ACHN (cell line): ENCODE data around the gene WFIKKN1.

Experiments
- DNase-seq: peaks from one replicate; pipeline ENCODE4 v3.0.0-alpha.2; 2015
- in situ Hi-C: cut with HindIII; loops from 2 replicates; pipeline ENCODE4 v1.10.0; 2017; ENCODE audit warnings: low sequenced_read_pairs, low pct_ligation_motif_present, low pct_unique_long_range_greater_than_20kb

Gene WFIKKN1

DNA sequence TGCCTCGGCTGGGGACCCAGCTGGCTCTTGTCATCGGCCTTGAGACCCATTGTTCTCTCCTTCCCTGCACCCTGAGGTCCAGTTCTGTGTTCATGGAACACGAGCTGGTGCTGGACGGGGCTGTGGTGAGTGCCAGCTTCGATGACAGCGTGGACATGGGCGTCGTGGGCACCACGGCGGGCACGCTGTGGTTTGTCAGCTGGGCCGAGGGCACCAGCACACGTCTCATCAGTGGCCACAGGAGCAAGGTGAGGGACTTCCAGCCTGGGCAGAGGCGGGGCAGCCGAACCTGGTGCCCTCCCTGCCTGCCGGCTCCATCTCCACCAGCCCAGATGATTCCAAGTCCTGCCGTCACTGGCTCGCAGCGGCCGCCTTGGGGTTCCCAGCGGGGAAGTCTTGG is 31.8 kb downstream of the WFIKKN1 start:
- DNase-seq: no peak
- in situ Hi-C loops: no loop called here

DNA sequence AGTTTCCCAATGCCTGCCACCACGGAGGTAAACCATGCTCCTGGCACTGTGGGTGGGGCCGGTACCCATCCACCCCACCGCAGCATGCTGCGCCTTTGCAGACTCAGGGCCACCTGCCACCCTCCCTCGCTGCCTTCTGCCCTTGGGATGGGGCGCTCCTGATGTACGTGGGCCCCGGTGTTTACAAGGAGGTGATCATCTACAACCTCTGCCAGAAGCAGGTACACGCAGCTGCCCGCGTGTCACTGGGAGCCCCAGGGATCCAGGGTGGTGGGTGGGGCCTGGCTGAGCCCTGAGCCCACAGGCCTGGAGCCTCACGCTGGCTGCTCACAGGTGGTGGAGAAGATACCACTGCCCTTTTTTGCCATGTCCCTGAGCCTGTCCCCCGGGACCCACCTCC is 35.8 kb downstream of the WFIKKN1 start:
- in situ Hi-C loops: no loop called here

DNA sequence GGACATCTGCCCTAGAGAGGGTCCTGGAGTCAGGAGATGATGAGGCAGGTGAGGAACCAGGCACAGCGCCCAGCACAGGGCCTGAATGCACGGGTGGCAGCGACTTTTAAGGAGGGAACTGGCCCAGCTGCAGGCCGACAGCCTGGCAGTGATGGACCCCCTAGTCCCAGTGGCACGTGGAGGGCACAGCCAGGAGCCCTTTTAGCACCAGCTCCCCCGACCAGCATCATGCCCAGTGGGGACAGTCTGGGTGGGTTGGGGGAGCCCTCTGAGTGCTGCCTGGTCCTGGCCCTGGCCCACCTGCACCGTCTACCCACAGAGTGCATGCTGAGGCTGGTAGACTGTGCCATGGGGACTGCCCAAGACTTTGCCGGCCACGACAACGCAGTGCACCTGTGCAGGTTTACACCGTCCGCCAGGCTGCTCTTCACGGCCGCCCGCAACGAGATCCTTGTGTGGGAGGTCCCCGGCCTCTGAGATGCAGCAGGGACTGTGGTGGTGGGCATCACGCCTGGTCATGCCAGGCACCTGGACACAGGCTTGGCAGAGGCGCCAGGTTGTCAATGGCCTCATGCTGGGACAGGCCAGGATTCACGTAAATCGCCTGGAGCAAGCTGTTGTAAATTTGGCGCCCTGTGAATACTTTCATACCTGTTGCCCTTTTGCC is 36.5 kb downstream of the WFIKKN1 start:
- in situ Hi-C loops: no loop called here
- no peak for DNase-seq

More for the DNA sequence above, 35.8 kb downstream of the WFIKKN1 start:
- no peak for DNase-seq

DNA sequence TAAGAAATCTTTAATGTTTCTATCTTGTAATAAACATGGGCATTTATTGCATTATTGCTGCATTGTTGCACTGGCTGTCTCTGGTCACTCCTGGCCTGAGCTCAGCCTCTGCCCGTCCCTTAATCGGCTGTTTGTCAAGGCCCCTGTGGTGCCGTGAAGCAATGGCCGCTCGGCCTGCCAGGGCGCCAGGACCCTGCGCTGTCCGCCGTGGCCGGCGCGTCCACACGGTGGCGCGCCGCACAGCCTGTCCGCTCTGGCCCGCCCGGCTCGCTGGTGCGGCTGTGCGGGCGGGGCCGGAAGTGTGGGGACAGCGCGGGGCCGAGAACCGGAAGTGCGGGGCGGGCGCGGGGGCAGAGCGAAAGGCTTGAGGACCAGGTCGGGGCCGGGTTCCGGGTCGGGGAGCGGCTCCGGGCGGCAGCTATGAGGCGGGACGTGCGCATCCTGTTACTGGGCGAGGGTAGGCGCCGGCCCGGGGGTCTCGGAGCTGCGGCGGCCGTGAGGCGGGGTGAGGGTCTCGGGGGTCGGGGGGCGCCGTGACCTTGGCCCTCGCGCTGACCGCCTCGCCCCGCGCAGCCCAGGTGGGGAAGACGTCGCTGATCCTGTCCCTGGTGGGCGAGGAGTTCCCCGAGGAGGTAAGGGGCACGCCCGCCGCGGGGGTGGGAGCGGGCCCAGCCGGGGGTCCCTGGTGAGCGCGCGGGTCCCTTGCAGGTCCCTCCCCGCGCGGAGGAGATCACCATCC is 37.2 kb downstream of the WFIKKN1 start, which contains the start of gene RHOT2:
Gene RHOT2 (plus strand): TSS at position 353 of the 739 bp plus-strand sequence. CDS start 68 bp downstream, at position 421.
- in situ Hi-C loops: no loop called here
- peak; percentile 96 for DNase-seq

DNA sequence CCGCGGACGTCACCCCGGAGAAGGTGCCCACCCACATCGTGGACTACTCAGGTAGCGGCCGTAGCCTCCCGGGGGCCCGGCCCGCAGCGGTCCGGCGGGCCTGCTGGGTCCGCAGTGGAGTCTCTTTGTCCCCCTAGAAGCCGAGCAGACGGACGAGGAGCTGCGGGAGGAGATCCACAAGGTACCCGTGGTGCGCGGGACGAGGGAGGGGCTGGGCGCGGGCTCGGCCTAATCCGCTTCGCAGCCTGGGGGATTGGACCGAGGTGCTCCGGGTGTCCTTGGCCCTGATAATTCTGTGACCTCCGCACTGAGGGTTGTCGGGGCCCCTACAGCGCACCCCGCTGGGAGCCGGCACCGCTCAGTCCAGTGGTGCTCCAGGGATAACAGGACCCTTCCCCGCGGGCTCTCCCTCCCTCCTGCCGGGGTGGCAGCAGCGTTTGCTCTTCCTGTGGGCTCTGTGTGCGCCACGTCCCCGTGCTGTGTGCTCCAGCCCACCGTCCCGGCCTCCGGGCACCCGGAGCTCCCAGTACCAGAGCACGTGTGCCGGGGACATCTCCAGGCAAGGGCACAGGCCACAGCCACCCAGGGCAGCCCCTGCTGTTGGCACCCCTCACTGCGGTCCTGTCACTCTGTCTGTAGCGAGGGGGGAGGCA is 37.9 kb downstream of the WFIKKN1 start:
- DNase-seq: peak; percentile 29
- in situ Hi-C loops: no loop called here

DNA sequence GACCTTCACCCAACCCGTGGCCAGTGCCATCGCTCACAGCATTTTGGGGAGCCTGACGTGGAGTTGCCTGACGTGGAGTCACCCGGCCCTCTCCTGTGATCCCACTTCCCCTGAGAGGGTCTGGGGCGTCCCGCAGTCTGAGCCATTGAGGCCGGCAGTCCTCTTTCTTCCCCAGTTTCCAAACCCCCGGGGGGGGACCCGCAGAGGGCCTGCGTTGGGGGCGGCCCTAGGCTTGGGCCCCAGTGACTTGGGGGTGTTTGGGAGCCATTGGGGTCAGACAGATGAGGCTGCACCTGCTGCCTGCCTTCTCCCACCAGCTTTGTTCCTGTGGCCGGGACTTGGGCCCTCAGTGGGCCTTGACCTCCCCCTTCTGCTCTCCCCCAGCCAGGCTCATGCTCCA is 38.9 kb downstream of the WFIKKN1 start:
- in situ Hi-C loops: no loop called here
- no peak for DNase-seq

DNA sequence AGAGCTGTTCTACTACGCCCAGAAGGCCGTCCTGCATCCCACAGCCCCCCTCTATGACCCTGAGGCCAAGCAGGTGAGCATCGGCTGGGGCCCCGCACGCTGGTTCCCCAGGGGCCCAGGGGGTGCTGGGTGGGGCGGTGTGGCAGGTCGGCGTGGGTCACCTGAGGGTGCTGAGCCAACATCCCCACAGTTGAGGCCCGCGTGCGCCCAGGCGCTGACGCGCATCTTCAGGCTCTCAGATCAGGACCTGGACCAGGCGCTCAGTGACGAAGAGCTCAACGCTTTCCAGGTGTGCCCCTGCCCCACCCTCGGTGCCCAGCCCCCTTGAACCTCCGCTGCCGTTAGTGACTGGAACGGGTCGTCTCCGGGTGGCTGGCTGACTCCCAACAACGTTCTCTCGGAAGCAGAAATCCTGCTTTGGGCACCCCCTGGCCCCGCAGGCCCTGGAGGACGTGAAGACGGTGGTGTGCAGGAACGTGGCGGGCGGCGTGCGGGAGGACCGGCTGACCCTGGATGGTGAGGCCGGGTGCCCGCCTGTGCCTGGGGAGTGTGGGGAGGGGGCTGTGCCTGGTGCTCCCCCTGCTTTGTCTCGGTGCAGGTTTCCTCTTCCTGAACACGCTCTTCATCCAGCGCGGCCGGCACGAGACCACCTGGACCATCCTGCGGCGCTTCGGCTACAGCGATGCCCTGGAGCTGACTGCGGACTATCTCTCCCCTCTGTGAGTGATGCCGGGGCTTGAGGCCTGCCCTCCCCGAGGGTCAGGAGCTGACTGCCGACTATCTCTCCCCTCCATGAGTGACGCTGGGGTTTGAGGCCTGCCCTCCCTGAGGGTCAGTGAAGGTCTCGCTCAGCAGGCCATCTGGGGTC is 39.9 kb downstream of the WFIKKN1 start:
- in situ Hi-C loops: no loop called here
- no peak for DNase-seq

DNA sequence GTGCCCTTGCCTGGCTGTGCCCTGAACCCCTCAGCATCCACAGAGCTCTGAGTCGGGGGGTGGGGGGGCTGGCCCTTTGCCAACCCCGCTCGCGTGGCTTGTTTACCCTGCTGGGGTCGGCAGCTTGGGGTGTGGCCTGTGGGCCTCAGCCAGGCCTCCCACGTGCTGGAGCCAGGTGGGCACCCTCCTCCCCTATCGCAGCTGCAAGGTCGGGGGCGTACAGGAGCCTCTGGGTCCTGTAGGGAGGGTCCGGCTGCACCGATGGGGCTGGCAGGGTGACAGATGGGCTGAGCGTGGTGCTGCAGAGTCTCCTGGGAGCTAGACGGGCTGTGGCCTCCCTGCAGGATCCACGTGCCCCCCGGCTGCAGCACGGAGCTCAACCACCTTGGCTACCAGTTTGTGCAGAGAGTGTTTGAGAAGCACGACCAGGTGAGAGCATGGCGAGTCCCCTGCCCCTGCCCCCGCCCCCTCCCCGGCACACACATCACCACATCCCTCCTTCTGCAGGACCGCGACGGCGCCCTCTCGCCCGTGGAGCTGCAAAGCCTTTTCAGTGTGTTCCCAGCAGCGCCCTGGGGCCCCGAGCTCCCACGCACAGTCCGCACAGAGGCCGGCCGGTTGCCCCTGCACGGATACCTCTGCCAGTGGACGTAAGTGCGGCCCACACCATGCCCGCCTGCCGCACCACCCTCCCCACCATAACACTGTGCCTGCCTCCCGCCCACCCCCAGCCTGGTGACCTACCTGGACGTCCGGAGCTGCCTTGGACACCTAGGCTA is 40.8 kb downstream of the WFIKKN1 start:
- no peak for DNase-seq
- in situ Hi-C loops: no loop called here

DNA sequence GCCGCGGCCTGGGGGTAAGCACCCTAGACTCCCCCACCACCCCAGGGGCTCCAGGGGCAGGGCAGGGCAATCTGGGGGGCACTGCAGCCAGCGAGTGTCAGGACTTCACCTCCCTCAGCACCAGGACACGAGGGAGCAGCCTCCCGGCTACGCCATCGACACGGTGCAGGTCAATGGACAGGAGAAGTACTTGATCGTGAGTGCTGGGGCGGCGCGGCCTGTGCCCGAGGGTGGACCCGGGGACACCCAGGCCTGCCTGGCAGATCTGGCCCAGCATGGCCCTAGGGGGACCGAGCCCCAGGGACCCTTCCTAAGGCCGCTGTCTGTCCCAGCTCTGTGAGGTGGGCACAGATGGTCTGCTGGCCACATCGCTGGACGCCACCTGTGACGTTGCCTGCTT is 41.6 kb downstream of the WFIKKN1 start:
- DNase-seq: no peak
- in situ Hi-C loops: no loop called here

DNA sequence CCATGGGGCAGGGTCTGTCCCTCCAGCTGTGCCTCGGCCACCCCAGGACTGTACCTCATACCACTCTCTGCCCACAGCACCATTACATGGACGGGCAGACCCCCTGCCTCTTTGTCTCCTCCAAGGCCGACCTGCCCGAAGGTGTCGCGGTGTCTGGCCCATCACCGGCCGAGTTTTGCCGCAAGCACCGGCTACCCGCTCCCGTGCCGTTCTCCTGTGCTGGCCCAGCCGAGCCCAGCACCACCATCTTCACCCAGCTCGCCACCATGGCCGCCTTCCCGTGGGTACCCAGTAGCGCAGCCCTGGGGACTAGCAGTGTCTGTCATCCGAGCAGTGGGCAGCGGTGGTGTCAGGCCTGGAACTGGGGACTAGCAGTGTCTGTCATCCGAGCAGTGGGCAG is 42.1 kb downstream of the WFIKKN1 start:
- DNase-seq: no peak
- in situ Hi-C loops: no loop called here

DNA sequence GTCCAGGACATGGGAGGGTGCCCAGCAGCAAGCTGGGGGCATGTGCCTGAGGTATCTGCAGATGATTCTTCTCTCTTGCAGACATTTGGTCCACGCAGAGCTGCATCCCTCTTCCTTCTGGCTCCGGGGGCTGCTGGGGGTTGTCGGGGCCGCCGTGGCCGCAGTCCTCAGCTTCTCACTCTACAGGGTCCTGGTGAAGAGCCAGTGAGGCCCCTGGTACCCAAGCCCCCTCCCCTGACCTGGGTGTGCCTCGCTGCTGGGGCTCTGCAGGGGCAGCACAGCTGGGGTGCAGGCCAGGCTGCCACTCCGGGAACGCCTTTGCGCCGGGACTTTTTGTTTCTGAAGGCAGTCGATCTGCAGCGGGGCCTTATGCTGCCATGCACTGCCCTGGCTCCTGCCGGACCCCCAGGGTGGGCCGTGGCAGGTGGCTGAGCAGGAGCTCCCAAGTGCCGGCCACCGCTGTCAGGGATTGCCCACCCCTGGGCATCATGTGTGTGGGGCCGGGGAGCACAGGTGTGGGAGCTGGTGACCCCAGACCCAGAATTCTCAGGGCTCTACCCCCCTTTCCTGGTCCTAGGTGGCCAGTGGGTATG is 42.7 kb downstream of the WFIKKN1 start:
- no peak for DNase-seq
- in situ Hi-C loops: no loop called here

DNA sequence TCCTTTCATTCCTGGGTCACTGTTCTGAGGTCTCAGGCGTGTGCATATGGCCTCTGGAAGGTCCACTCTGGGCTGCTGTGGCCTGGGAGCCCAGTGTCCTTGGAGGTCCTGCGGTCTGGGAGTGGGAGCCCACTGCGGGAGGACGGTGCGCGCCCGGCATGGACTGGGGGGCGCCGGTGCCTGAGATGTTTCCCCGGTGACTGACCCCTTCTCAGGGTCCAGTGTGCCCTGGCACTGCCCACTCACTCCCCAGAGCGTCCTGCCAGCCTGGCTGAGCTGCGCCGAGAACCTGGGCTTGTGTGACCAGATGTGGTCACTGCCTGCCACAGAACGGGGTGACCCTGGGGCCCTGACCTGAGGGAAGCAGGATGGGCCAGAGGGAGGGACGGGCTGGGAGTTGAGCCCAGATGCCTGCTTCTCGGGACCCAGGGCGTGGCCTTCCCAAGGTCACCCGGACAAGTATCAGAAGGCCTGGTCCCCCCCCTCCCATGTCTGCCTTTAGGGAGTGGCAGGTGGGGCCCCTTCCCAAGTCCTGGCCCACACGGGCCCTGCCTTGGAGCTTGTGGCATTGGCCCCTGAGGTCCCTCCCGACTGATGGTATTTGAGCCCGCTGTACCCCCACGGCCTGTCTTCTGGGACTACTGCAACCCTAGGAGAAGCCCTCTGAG is 43.6 kb downstream of the WFIKKN1 start:
- DNase-seq: no peak
- in situ Hi-C loops: no loop called here

DNA sequence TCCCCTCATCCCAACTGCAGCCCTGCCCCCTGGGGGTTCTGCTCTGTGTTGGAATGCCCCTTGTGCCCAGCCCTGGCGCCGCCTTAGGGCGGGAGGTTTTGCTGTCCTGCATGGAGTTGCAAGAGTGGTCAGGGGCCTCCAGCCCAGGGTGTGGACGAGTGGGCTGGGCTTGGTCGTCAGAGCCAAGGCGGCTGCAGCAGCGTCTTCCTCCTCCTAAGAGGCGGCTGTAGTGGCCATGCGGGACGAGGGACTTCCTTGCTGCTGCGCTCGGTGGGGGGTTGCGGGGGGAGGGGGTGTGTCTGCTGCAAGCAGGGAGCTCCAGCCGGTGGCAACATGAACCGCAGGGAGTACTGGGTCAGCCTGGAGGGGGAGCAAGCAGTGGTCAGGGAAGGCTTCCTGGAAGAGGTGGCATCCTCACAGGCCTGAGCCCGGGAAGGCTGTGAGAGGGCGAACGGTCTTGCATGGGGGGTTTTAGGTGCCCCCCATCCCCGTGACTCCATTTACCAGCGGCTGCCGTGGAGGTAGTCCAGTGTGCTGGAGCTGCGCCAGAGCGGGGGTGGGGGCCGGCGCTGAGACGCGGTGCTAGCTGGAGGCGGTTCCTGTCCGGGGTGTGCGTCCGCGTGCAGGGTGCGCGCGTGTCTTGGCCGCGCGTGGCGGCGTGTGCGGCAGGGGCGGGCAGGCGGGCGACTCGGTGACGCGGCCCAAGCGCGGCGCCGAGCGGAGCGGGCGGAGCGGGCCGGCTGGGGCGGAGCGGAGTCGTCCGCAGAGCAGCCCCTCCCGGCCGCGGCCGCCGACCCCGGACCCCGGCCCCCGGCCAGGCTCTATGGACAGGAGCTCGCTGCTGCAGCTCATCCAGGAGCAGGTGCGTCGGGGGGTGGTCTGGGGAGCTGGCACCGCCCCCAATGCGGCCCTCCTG is 44.4 kb downstream of the WFIKKN1 start, which contains the start of gene RHBDL1:
Gene RHBDL1 (plus strand): TSS at position 704 of the 916 bp plus-strand sequence. CDS start 120 bp downstream, at position 824.
- in situ Hi-C loops: no loop called here
- peak; percentile 58 for DNase-seq

DNA sequence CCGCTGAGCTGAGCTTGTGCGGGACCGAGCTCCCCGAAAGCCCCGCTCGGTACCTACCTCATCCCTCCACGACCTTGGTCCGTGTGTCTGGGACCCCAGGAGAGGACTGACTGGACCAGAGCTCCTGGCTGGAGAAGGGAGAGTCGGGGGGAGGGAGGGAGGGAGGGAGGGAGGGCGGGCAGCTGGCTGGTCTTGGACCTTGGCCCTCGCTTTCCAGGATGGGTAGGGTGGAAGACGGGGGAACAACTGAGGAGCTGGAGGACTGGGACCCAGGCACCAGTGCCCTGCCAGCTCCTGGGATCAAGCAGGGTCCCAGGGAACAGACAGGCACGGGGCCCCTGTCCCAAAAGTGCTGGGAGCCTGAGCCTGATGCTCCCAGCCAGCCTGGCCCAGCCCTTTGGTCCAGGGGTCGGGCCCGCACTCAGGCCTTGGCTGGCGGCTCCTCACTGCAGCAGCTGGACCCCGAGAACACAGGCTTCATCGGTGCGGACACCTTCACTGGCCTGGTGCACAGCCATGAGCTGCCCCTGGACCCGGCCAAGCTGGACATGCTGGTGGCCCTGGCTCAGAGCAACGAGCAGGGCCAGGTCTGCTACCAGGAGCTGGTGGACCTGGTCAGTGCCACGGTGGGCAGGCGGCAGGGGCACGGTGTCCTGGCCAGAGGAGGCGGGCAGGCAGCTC is 45.2 kb downstream of the WFIKKN1 start:
- in situ Hi-C loops: no loop called here
- no peak for DNase-seq

DNA sequence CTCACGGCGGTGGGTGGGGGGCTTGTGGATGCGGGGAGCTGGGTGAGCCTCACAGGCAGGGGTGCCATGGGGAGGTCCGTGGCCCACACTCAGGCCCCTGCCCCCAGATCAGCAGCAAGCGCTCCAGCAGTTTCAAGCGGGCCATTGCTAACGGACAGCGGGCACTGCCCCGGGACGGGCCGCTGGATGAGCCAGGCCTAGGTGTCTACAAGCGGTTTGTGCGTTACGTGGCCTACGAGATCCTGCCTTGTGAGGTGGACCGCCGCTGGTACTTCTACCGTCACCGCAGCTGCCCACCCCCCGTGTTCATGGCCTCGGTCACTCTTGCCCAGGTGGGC is 45.7 kb downstream of the WFIKKN1 start:
- DNase-seq: no peak

DNA sequence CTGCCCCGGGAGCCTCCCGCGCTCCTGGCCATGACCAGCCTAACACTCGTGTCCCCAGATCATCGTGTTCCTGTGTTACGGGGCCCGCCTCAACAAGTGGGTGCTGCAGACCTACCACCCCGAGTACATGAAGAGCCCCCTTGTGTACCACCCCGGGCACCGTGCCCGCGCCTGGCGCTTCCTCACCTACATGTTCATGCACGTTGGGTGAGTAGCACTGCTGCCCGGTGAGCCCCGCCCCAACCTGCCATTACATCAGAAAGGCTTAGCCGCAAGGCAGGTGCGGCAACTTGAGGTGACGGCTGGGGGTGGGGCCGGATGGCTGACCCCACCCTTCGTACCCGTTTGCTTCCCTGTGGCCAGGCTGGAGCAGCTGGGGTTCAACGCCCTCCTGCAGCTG is 46.1 kb downstream of the WFIKKN1 start:
- DNase-seq: no peak
- in situ Hi-C loops: no loop called here

More for the DNA sequence above, 45.7 kb downstream of the WFIKKN1 start:
- in situ Hi-C loops: no loop called here
